ENCODE measurements around the gene RNF213.

The RNF213 gene

GRCh38 chr17:80360396-80360795 is 99.7 kb downstream of the RNF213 start:
- no peak for TF ChIP-seq ZSCAN16 (tag by site-specific recombination; IDR thresholded peaks at IDR 0.05)
- TF ChIP-seq ZNF426 (tag by site-specific recombination; IDR thresholded peaks at IDR 0.05) = no peak
- no peak for TF ChIP-seq ZBTB44 (tag by site-specific recombination; IDR thresholded peaks at IDR 0.05)
- no peak for TF ChIP-seq ZNF791 (tag by site-specific recombination; IDR thresholded peaks at IDR 0.05)
- no peak for TF ChIP-seq ZNF677 (tag by site-specific recombination; IDR thresholded peaks at IDR 0.05)
- TF ChIP-seq ZFP69B (tag by site-specific recombination; IDR thresholded peaks at IDR 0.05) = no peak
- no peak for TF ChIP-seq GFI1B (tag by site-specific recombination; IDR thresholded peaks at IDR 0.05)
- no peak for TF ChIP-seq GLI2 (tag by site-specific recombination; IDR thresholded peaks at IDR 0.05; ENCODE audit: borderline replicate concordance, low read depth)
- no peak for TF ChIP-seq FEZF1 (tag by site-specific recombination; IDR thresholded peaks at IDR 0.05)
- TF ChIP-seq ZFP3 (tag by site-specific recombination; IDR thresholded peaks at IDR 0.05; ENCODE audit: low read depth) = no peak
- TF ChIP-seq ZEB2 (tag by site-specific recombination; IDR thresholded peaks at IDR 0.05) = no peak
- no peak overlapping the region for H3K27ac ChIP-seq (ENCODE audit: extremely low read depth, low read depth, low read length)
- ChIA-PET POLR2A (no interaction called here), CTCF (interaction anchor here (0.6 to 6.1 kb wide), 4 partner anchors 21 to 614 kb away, joined by 3 to 48 read pairs (median 4); no protein-coding TSS in a partner anchor)
- H3K36me3 ChIP-seq (ENCODE audit: control insufficient read depth in 2 of 2, insufficient read depth in 1 of 2, low read length in 2 of 2) = peaks cover 24 to 90% of the 10 kb centered on the region in 2 experiments
- no peak overlapping the region for H3K4me3 ChIP-seq (ENCODE audit: low read depth, low read length)
- H3K9me3 ChIP-seq (ENCODE audit: control insufficient read depth, insufficient read depth, low read depth, low read length) = no peaks in the 10 kb centered on the region
- H3K4me1 ChIP-seq (ENCODE audit: control insufficient read depth, insufficient read depth, low read length) = no peaks in the 10 kb centered on the region

GRCh38 chr17:80361495-80362220 is 101.0 kb downstream of the RNF213 start:
- Histone ChIP-seq H3K9me3 (ENCODE audit: control insufficient read depth, insufficient read depth, low read depth, low read length) (no peaks in the 10 kb centered on the region), H3K36me3 (ENCODE audit: control insufficient read depth in 2 of 2, insufficient read depth in 1 of 2, low read length in 2 of 2) (peaks cover 24 to 92% of the 10 kb centered on the region in 2 experiments), H3K4me1 (ENCODE audit: control insufficient read depth, insufficient read depth, low read length) (no peaks in the 10 kb centered on the region), H3K4me3 (ENCODE audit: low read depth, low read length) (no peak overlapping the region), H3K27ac (ENCODE audit: extremely low read depth, low read depth, low read length) (no peak overlapping the region)
- CTCF ChIA-PET = interaction anchor here (0.7 to 6.1 kb wide), 21 partner anchors 9 to 966 kb away, joined by 3 to 48 read pairs (median 4); no protein-coding TSS in a partner anchor
- POLR2A ChIA-PET = no interaction called here
- TF ChIP-seq ZNF654 (tag by site-specific recombination; IDR thresholded peaks at IDR 0.05; ENCODE audit: low read depth) (peak; percentile 10; the same call in 1 of the 2 replicates), ZFP41 (tag by site-specific recombination; IDR thresholded peaks at IDR 0.05; ENCODE audit: borderline replicate concordance) (no peak), AEBP2 (tag by site-specific recombination; IDR thresholded peaks at IDR 0.05; ENCODE audit: borderline replicate concordance) (no peak), ZIC2 (tag by site-specific recombination; IDR thresholded peaks at IDR 0.05) (no peak), ZNF2 (tag by site-specific recombination; IDR thresholded peaks at IDR 0.05) (peak; percentile 96), ZNF544 (tag by site-specific recombination; IDR thresholded peaks at IDR 0.05) (no peak), ZNF280D (tag by site-specific recombination; IDR thresholded peaks at IDR 0.05) (no peak), ZNF677 (tag by site-specific recombination; IDR thresholded peaks at IDR 0.05) (no peak), ZNF555 (tag by site-specific recombination; conservative IDR thresholded peaks at IDR 0.05) (no peak), ZNF184 (tag by site-specific recombination; IDR thresholded peaks at IDR 0.05) (no peak), ZNF610 (tag by site-specific recombination; IDR thresholded peaks at IDR 0.05; ENCODE audit: borderline replicate concordance) (no peak), ZNF416 (tag by site-specific recombination; IDR thresholded peaks at IDR 0.05) (no peak)

Data from HEK293 (cell line).